CD4-positive, alpha-beta T cell treated with Interleukin-15 for 1 hour (primary cell): ENCODE data around the gene IRX2.

ENCODE experiments used
- DNase-seq: peaks from one replicate; pipeline ENCODE4 v3.0.0-alpha.2; 2020

IRX2 gene

GRCh38 chr5:2751592-2752021, at the start of gene IRX2:
Gene IRX2 (minus strand): TSS chr5:2751677. CDS start chr5:2751413, 264 bp downstream.
- no peak for DNase-seq

GRCh38 chr5:2800035-2800434, 48.6 kb upstream of the IRX2 start:
- no peak for DNase-seq

- DNase-seq = no peak
Observed at GRCh38 chr5:2797981-2798380, 46.5 kb upstream of the IRX2 start.

- no peak for DNase-seq
Observed at GRCh38 chr5:2797160-2797559, 45.7 kb upstream of the IRX2 start.

- DNase-seq = no peak
Observed at GRCh38 chr5:2783223-2783622, 31.7 kb upstream of the IRX2 start.

GRCh38 chr5:2782658-2783057, 31.2 kb upstream of the IRX2 start:
- DNase-seq = no peak

GRCh38 chr5:2780421-2781171, 29.1 kb upstream of the IRX2 start:
- no peak for DNase-seq

- DNase-seq = no peak
Observed at GRCh38 chr5:2779459-2779858, 28.0 kb upstream of the IRX2 start.

GRCh38 chr5:2776337-2777302, 25.1 kb upstream of the IRX2 start:
- DNase-seq = no peak

- DNase-seq = no peak
Observed at GRCh38 chr5:2773327-2773726, 21.9 kb upstream of the IRX2 start.

- DNase-seq = no peak
Observed at GRCh38 chr5:2767089-2767488, 15.6 kb upstream of the IRX2 start.

GRCh38 chr5:2764581-2764980, 13.1 kb upstream of the IRX2 start:
- no peak for DNase-seq

- DNase-seq = no peak
Observed at GRCh38 chr5:2763533-2763794, 12.0 kb upstream of the IRX2 start.

- no peak for DNase-seq
Observed at GRCh38 chr5:2762744-2763532, 11.5 kb upstream of the IRX2 start.

GRCh38 chr5:2761921-2762488, 10.5 kb upstream of the IRX2 start:
- DNase-seq = no peak

GRCh38 chr5:2759696-2760461, 8.4 kb upstream of the IRX2 start:
- no peak for DNase-seq

- no peak for DNase-seq
Observed at GRCh38 chr5:2759091-2759490, 7.6 kb upstream of the IRX2 start.

- no peak for DNase-seq
Observed at GRCh38 chr5:2758632-2759031, 7.2 kb upstream of the IRX2 start.

GRCh38 chr5:2757563-2758351, 6.3 kb upstream of the IRX2 start:
- DNase-seq = no peak

- no peak for DNase-seq
Observed at GRCh38 chr5:2756211-2757152, 5.0 kb upstream of the IRX2 start.
